Activated CD4-positive, alpha-beta memory T cell treated with anti-CD3 and anti-CD28 coated beads, Interleukin-2, amount 10 ng/mL, durations not matched to agents 7 days and 5 days (primary cell): Measurements from ENCODE around the gene NEU4. TPM values are rescaled to one million over a fixed set of nuclear protein-coding genes. Genes with fewer than 3 reads are reported as not detected.

Source experiments
- CTCF ChIA-PET: fragments of 350-600 bp; sonication (Branson Sonifier 250); formaldehyde crosslinking; loops from one replicate; lab custom pipeline; 2021; ENCODE audit warnings: antibody characterized with exemption, inconsistent platforms; lab: Charles Lee
- POLR2A ChIA-PET: fragments of 350-600 bp; sonication (Branson Sonifier 250); formaldehyde crosslinking; loops from one replicate; lab custom pipeline; 2021; ENCODE audit warnings: antibody characterized with exemption; lab: Charles Lee
- DNase-seq: peaks from one replicate; pipeline ENCODE4 v3.0.0-alpha.2; 2020
- H3K27ac Mint-ChIP-seq: one replicate; pipeline ENCODE4 v1.8.0; 2021; ENCODE audit warnings: mild to moderate bottlenecking, mixed read lengths
- H3K27me3 Mint-ChIP-seq: one replicate; pipeline ENCODE4 v1.8.0; 2021; ENCODE audit warnings: mixed read lengths
- H3K36me3 Mint-ChIP-seq: one replicate; pipeline ENCODE4 v1.8.0; 2021; ENCODE audit warnings: low read depth, mixed read lengths
- H3K4me1 Mint-ChIP-seq: one replicate; pipeline ENCODE4 v1.8.0; 2021; ENCODE audit warnings: mixed read lengths
- H3K4me3 Mint-ChIP-seq: one replicate; pipeline ENCODE4 v1.8.0; 2021; ENCODE audit warnings: mild to moderate bottlenecking, mixed read lengths
- H3K9me3 Mint-ChIP-seq: one replicate; pipeline ENCODE4 v1.8.0; 2021; ENCODE audit warnings: mixed read lengths
- total RNA-seq, 2 experiments: library from RNA; stranded (reverse); gene quantifications; one replicate each; pipeline ENCODE4 v1.2.3, GENCODE V29; 2021

NEU4 gene
- total RNA-seq, 2 experiments from 2014 or later = 0.38 to 0.43 TPM

- peak overlapping the region; percentile 32 for H3K27ac Mint-ChIP-seq
- peaks cover 35% of the 10 kb centered on the region for H3K4me1 Mint-ChIP-seq
- ChIA-PET CTCF (interaction anchor here (0.6 to 1.3 kb wide), 5 partner anchors 13 to 801 kb away, joined by 3 to 5 read pairs (median 4); partner anchors contain the start of gene DTYMK), POLR2A (interaction anchor here (0.7 to 3.3 kb wide), 7 partner anchors 16 to 157 kb away, joined by 3 to 26 read pairs (median 5); partner anchors contain the start of genes DTYMK, ING5 and PDCD1)
- H3K9me3 Mint-ChIP-seq = no peaks in the 10 kb centered on the region
- H3K27me3 Mint-ChIP-seq = peaks cover 39% of the 10 kb centered on the region
- peak overlapping the region; percentile 59 for H3K4me3 Mint-ChIP-seq
- H3K36me3 Mint-ChIP-seq = peaks cover 4% of the 10 kb centered on the region
- DNase-seq = peak; percentile 16
These were observed 34.5 kb downstream of the NEU4 start for GRCh38 chr2:241843321-241844065.

GRCh38 chr2:241844066-241844728 lies 35.2 kb downstream of the NEU4 start:
- peak; percentile 87 for DNase-seq
- Mint-ChIP-seq H3K4me3 (peak overlapping the region; percentile 68), H3K36me3 (peaks cover 4% of the 10 kb centered on the region), H3K27me3 (peaks cover 36% of the 10 kb centered on the region), H3K4me1 (peaks cover 35% of the 10 kb centered on the region), H3K9me3 (no peaks in the 10 kb centered on the region), H3K27ac (peak overlapping the region; percentile 63)
- ChIA-PET CTCF (interaction anchor here (0.6 to 2.3 kb wide), 10 partner anchors 9 to 802 kb away, joined by 3 to 12 read pairs (median 4); partner anchors contain the start of genes D2HGDH and DTYMK), POLR2A (interaction anchor here (0.7 to 3.3 kb wide), 9 partner anchors 9 to 157 kb away, joined by 3 to 26 read pairs (median 5); partner anchors contain the start of genes DTYMK and PDCD1)

DNA sequence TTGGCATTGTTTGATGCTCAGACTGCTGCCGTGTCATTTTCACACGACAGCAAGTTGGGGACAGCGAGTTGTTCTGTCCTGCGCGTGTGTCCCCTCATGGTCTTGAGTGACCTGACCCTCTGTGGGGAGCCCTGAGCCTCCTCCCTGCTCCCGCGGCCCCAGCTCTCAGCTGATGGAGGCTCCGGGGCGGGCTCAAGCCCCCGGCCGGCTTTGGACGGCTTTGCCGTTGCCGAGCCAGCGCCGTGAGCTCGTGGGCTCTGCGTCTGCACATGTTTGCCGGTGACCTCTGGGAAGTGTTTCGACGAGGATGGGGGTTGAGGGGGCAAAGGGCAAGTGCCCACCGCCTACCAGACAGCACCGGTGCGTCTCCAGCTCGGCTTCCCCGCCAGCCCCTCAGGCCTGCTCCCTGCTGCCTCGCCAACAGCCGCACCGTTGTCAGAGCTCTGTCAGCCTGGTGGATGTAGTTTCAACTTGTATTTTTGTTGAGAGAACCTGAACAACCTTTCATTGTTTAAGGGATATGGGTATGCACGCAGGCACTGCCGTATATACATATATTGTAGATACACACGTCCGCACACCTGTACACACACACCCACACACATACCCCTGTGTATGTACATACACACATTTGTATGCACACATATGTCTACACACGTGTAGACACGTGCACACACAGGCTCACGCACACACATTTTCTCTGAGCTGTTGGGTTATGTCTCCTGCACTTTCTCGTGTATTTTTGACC lies 36.0 kb downstream of the NEU4 start:
- Mint-ChIP-seq H3K36me3 (peaks cover 4% of the 10 kb centered on the region), H3K9me3 (no peaks in the 10 kb centered on the region), H3K4me1 (peaks cover 35% of the 10 kb centered on the region), H3K27ac (peak overlapping the region; percentile 21), H3K27me3 (peaks cover 32% of the 10 kb centered on the region), H3K4me3 (peak overlapping the region; percentile 68)
- DNase-seq = peak; percentile 14
- ChIA-PET CTCF (interaction anchor here (0.7 to 2.3 kb wide), 9 partner anchors 9 to 158 kb away, joined by 3 to 12 read pairs (median 4); partner anchors contain the start of genes D2HGDH, DTYMK and PDCD1), POLR2A (interaction anchor here (0.7 to 3.3 kb wide), 10 partner anchors 10 to 158 kb away, joined by 3 to 26 read pairs (median 4); partner anchors contain the start of genes D2HGDH, DTYMK and PDCD1)

DNA sequence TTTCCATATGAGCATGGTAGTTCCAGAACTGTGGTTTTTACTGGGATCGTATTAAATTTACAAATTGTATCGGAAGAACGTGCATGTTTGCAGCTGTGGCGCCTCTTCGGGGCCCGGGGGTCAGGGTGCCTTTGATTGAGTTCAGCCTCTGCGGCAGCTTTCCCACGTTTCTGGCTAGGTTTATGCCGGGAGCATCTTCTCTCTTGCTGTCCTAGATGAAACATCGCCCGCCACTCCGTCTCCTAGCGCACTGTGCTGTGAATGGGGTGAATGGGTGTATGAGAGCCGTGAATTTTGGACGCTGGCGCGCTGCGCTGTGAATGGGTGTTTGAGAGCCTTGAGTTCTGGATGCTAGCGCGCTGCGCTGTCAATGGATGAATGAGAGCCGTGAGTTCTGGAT lies 37.4 kb downstream of the NEU4 start:
- CTCF ChIA-PET = interaction anchor here (1.1 to 2.3 kb wide), 2 partner anchors 12 to 13 kb away, joined by 3 to 12 read pairs; partner anchors contain the start of gene PDCD1
- peak overlapping the region; percentile 14 for H3K4me3 Mint-ChIP-seq

DNA sequence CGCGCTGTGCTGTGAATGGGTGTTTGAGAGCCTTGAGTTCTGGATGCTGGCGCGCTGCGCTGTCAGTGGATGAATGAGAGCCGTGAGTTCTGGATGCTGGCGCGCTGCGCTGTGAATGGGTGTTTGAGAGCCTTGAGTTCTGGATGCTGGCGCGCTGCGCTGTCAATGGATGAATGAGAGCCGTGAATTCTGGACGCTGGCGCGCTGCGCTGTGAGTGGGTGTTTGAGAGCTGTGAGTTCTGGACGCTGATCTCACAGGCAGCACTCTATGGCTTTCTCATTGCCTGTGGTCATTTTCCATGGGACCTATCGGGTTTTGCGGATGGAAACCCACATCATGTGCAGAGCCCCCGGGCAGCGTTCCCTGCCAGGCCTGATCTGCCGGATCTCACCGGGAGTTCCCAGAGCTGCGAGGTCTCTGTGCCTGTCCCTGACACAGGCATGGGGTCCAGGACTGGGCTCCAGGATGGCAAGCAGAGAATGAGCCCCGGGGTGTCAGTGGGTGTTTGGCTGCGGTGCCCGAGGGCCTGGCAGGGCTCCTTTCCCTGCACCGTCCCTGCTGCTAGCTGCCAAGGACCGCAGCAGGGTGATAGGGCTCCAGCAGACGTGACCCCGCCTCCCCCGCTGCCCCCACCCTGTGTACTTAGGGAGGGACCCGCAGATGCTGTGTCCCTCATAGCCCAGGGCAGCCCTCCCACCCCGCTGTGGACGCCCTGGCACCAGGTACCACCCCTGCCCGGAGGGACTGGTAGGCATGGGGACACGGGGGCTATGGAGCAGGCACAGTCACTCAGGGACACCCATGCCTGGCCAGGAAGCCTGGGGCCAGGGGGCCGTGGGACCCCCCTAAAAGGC lies 40.0 kb downstream of the NEU4 start:
- no peak overlapping the region for H3K4me3 Mint-ChIP-seq
- ChIA-PET POLR2A (no interaction called here), CTCF (no interaction called here)
- peaks cover 15% of the 10 kb centered on the region for H3K27me3 Mint-ChIP-seq
- H3K36me3 Mint-ChIP-seq = peaks cover 4% of the 10 kb centered on the region
- peaks cover 24% of the 10 kb centered on the region for H3K4me1 Mint-ChIP-seq
- H3K9me3 Mint-ChIP-seq = no peaks in the 10 kb centered on the region
- H3K27ac Mint-ChIP-seq = no peak overlapping the region
- no peak for DNase-seq

More for the DNA sequence above, 37.4 kb downstream of the NEU4 start:
- peak; percentile 15 for DNase-seq
- Mint-ChIP-seq H3K9me3 (no peaks in the 10 kb centered on the region), H3K27ac (peak overlapping the region; percentile 59), H3K27me3 (peaks cover 25% of the 10 kb centered on the region), H3K36me3 (peaks cover 4% of the 10 kb centered on the region), H3K4me1 (peaks cover 35% of the 10 kb centered on the region)
- POLR2A ChIA-PET = interaction anchor here (1.0 to 3.3 kb wide), 3 partner anchors 83 to 160 kb away, joined by 4 to 26 read pairs (median 4); partner anchors contain the start of genes D2HGDH and DTYMK

DNA sequence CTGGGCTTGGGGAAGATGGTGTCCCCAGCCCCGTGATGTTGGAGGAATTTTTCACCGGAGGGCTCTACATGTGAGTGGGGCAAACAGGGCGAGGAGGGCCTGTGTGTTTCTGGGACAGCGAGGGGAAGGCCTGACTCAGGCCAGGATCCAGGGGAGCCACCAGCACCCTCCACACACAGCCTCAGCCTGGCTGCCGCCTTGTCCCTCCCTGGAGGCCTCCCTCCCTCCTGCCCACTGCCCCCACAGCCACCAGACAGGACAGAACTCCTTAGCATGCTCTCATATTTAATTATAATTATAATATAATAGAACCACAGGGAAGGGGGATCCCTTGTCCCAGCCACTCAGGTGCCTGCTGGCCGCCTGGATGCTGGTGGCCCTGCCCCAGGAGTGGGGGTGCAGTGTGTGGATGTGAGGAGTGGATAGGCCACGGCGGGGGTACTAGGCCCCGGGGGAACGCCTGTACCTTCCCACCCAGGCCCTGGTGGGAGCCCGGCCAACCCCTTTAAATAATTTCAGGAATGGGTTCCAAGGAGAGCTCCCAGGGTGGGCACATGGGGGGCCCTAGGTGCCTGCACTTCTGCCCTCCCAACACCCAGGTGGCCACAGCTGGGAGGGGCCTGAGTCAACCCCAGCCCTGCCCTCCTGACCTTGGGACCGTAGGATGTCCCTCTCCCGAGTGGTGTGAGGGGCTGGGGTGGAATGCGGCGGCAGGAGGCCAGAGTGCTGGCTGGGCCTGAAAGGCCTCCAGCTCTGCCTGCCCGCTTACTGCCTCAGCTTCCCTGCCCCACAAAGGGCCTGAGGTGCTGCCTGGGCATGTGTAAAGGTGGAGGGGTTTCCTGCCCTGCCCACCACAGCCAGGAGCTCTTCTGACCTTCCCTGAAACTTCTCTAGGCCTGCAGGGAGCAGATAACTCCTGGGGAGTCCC lies 40.9 kb downstream of the NEU4 start:
- no peaks in the 10 kb centered on the region for H3K9me3 Mint-ChIP-seq
- H3K27ac Mint-ChIP-seq = no peak overlapping the region
- H3K36me3 Mint-ChIP-seq = peaks cover 4% of the 10 kb centered on the region
- peak; percentile 13 for DNase-seq
- peaks cover 13% of the 10 kb centered on the region for H3K27me3 Mint-ChIP-seq
- ChIA-PET POLR2A (no interaction called here), CTCF (interaction anchor here (1.0 kb wide), 1 partner anchor 10 kb away, joined by 4 read pairs; no protein-coding TSS in a partner anchor)
- H3K4me1 Mint-ChIP-seq = peaks cover 18% of the 10 kb centered on the region
- no peak overlapping the region for H3K4me3 Mint-ChIP-seq

DNA sequence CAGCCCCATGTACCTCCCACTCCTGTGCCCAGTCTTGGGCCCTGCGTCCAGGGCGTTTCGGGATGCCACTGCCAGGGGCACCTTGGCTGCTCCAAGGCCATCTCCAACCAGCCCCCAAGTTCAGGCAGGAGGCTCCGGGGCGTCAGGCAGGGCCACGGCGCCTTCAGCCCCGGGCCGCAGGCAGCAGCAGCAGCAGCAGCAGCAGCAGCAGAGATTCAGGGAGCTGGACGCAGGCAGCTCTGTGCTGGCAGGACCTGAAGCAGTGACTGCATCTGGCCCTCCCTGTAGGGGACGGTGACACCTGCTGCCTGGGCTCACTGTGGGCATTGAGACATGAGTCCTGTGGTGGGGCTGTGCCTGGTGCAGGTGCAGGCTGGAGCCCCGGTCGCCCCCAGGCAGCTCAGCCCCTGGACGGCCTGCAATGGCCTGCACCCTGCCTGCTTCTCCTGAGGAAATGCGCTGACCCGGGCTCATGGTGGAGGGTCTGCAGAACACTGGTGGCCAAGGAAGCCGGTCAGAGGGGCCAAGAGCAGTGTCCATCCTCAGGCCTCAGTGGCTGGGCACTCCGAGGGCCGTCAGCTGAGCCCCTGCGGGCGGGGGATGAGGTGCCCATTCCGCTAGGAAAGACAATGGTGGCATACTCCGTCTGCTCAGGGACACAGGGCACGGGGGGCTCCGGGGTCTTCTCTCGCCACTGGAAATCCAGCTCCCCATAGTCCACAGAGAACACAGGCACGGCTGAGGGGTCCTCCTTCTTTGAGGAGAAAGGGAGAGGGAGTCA lies 41.7 kb downstream of the NEU4 start:
- Mint-ChIP-seq H3K36me3 (peaks cover 4% of the 10 kb centered on the region), H3K4me1 (peaks cover 9% of the 10 kb centered on the region), H3K4me3 (no peak overlapping the region), H3K27me3 (peaks cover 7% of the 10 kb centered on the region), H3K27ac (no peak overlapping the region), H3K9me3 (no peaks in the 10 kb centered on the region)
- DNase-seq = peak; percentile 12
- ChIA-PET CTCF (interaction anchor here (1.0 kb wide), 1 partner anchor 9 kb away, joined by 4 read pairs; no protein-coding TSS in a partner anchor), POLR2A (interaction anchor here (1.0 kb wide), 1 partner anchor 9 kb away, joined by 3 read pairs; no protein-coding TSS in a partner anchor)

- DNase-seq = peak; percentile 11
- Mint-ChIP-seq H3K4me3 (no peak overlapping the region), H3K27ac (no peak overlapping the region), H3K4me1 (peaks cover 3% of the 10 kb centered on the region), H3K27me3 (peaks cover 2% of the 10 kb centered on the region), H3K36me3 (no peaks in the 10 kb centered on the region), H3K9me3 (no peaks in the 10 kb centered on the region)
- POLR2A ChIA-PET = interaction anchor here (1.0 kb wide), 1 partner anchor 8 kb away, joined by 3 read pairs; no protein-coding TSS in a partner anchor
- CTCF ChIA-PET = no interaction called here
These were observed 42.5 kb downstream of the NEU4 start for GRCh38 chr2:241851325-241852115.

DNA sequence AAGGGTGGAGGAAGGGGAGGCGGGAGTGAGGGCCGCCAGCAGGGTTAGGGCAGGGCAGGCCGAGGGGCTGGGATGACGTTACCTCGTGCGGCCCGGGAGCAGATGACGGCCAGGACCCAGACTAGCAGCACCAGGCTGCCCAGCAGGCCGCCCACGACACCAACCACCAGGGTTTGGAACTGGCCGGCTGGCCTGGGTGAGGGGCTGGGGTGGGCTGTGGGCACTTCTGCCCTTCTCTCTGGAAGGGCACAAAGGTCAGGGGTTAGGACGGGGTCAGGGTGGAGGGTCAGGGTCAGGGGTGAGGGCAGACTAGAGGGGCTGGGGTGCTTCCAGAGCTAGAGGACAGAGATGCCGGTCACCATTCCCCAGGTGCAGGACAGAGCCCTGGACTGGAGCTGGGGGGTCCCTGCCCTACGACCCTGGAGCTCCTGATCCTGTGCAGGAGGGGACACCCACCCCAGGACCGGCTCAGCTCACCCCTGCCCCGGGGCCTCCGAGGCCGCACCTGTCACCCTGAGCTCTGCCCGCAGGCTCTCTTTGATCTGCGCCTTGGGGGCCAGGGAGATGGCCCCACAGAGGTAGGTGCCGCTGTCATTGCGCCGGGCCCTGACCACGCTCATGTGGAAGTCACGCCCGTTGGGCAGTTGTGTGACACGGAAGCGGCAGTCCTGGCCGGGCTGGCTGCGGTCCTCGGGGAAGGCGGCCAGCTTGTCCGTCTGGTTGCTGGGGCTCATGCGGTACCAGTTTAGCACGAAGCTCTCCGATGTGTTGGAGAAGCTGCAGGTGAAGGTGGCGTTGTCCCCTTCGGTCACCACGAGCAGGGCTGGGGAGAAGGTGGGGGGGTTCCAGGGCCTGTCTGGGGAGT lies 43.4 kb downstream of the NEU4 start:
- ChIA-PET CTCF (no interaction called here), POLR2A (no interaction called here)
- DNase-seq = peak; percentile 14
- Mint-ChIP-seq H3K4me1 (peaks cover 8% of the 10 kb centered on the region), H3K27me3 (no peaks in the 10 kb centered on the region), H3K4me3 (no peak overlapping the region), H3K27ac (no peak overlapping the region), H3K36me3 (no peaks in the 10 kb centered on the region), H3K9me3 (no peaks in the 10 kb centered on the region)
